Stomach (tissue), 4 donors: ENCODE measurements around the gene PLXDC1.

Experiments used
- CTCF ChIP-seq, 7 experiments: fragments of 450-650 bp in 4 of 7; fragments of 200-600 bp in 3 of 7; sonication (generic) in 3 of 7; IDR thresholded peaks; one replicate each; pipeline ENCODE4 v1.5.1; 2016 to 2019; ENCODE audit warnings: antibody characterized with exemption in 7 of 7, control low read depth in 2 of 7, mild to moderate bottlenecking in 1 of 7
- EP300 ChIP-seq: sonication (generic); formaldehyde crosslinking; IDR thresholded peaks from one replicate; pipeline ENCODE4 v1.6.1; 2017; ENCODE audit warnings: antibody characterized with exemption
- POLR2A ChIP-seq, 4 donors: fragments of 450-650 bp; IDR thresholded peaks; one replicate each; pipeline ENCODE4 v1.6.1; 2016; ENCODE audit warnings: antibody characterized with exemption in 4 of 4, control low read depth in 2 of 4, mild to moderate bottlenecking in 1 of 4, moderate library complexity in 1 of 4
- POLR2AphosphoS5 ChIP-seq, 3 donors: sonication (generic); formaldehyde crosslinking; IDR thresholded peaks; one replicate each; pipeline ENCODE4 v1.6.1; 2016; ENCODE audit warnings: antibody characterized with exemption in 3 of 3

- TF ChIP-seq CTCF (IDR thresholded peaks at IDR 0.05) (no peak), EP300 (no peak), POLR2A (IDR thresholded peaks at IDR 0.05) (no peak), POLR2AphosphoS5 (IDR thresholded peaks at IDR 0.05) (no peak)
These were observed 40.5 kb upstream of the PLXDC1 start for GRCh38 chr17:39191750-39192510.
